ENCODE results near the gene RANBP9.

RANBP9 gene

GRCh38 chr6:13591205-13591921 lies 120.3 kb downstream of the RANBP9 start:
- Histone ChIP-seq H4K91ac (ENCODE audit: low read depth, low read length, poor library complexity) (no peak overlapping the region), H3K14ac (ENCODE audit: low read length) (no peak overlapping the region), H2BK15ac (ENCODE audit: low read length) (no peak overlapping the region), H3K18ac (ENCODE audit: low read length) (no peak overlapping the region), H3K9ac (ENCODE audit: low read depth, low read length, poor library complexity) (no peak overlapping the region), H3K23ac (ENCODE audit: low read depth, low read length, poor library complexity) (peak overlapping the region; percentile 21), H2AFZ (ENCODE audit: low read length) (no peak overlapping the region), H3K36me3 (replicated peaks in 1 of 2; ENCODE audit: control insufficient read depth in 2 of 2, insufficient read depth in 2 of 2, low read length in 2 of 2) (peaks cover 10 to 65% of the 10 kb centered on the region in 2 donors), H3K79me1 (ENCODE audit: low read depth, low read length) (no peaks in the 10 kb centered on the region), H2AK5ac (ENCODE audit: low read depth, low read length) (no peak overlapping the region), H3K27ac (replicated peaks; ENCODE audit: low read length) (no peak overlapping the region), H3K4ac (ENCODE audit: low read length) (no peak overlapping the region), H3K4me2 (ENCODE audit: insufficient read depth, low read length, poor library complexity, severe bottlenecking) (no peak overlapping the region), H3K27me3 (ENCODE audit: control insufficient read depth in 3 of 3, insufficient read depth in 3 of 3, low read depth in 1 of 3, low read length in 3 of 3) (no peaks in the 10 kb centered on the region), H2BK120ac (ENCODE audit: low read depth, low read length) (no peak overlapping the region), H3K4me3 (ENCODE audit: low read length in 2 of 2) (no peak overlapping the region), H2BK5ac (ENCODE audit: low read length) (peak overlapping the region; percentile 30), H3K9me3 (replicated peaks in 1 of 2; ENCODE audit: control insufficient read depth in 2 of 2, insufficient read depth in 1 of 2, low read depth in 1 of 2, low read length in 2 of 2) (no peaks in the 10 kb centered on the region), H2BK12ac (ENCODE audit: low read length) (no peak overlapping the region), H4K8ac (ENCODE audit: low read depth, low read length) (no peak overlapping the region), H3K4me1 (ENCODE audit: control insufficient read depth in 2 of 2, insufficient read depth in 1 of 2, low read depth in 1 of 2, low read length in 2 of 2) (peaks cover 0 to 2% of the 10 kb centered on the region in 2 donors)
- no peak for DNase-seq (ENCODE audit: low spot score)
- no CpG with 5 or more reads among the region's 21 CpGs for WGBS, 2 donors (ENCODE audit: extremely low coverage in 2 of 2, insufficient read length in 2 of 2, insufficient replicate concordance in 1 of 2)

GRCh38 chr6:13590574-13591153 lies 121.0 kb downstream of the RANBP9 start:
- H4K91ac ChIP-seq (ENCODE audit: low read depth, low read length, poor library complexity), result no peak overlapping the region
- no peak overlapping the region for H2BK15ac ChIP-seq (ENCODE audit: low read length)
- H3K27ac ChIP-seq (replicated peaks; ENCODE audit: low read length), result no peak overlapping the region
- H3K23ac ChIP-seq (ENCODE audit: low read depth, low read length, poor library complexity), result no peak overlapping the region
- 100% methylated on average over 1 of the region's 1 CpG; no CpG with 5 or more reads in 1 of the 2 donors for WGBS, 2 donors (ENCODE audit: extremely low coverage in 2 of 2, insufficient read length in 2 of 2, insufficient replicate concordance in 1 of 2)
- no peak overlapping the region for H2BK5ac ChIP-seq (ENCODE audit: low read length)
- H3K14ac ChIP-seq (ENCODE audit: low read length), result no peak overlapping the region
- H2AK5ac ChIP-seq (ENCODE audit: low read depth, low read length), result no peak overlapping the region
- DNase-seq (ENCODE audit: low spot score), result no peak
- H3K9ac ChIP-seq (ENCODE audit: low read depth, low read length, poor library complexity), result no peak overlapping the region
- H3K4me1 ChIP-seq (ENCODE audit: control insufficient read depth in 2 of 2, insufficient read depth in 1 of 2, low read depth in 1 of 2, low read length in 2 of 2), result peaks cover 0 to 2% of the 10 kb centered on the region in 2 donors
- no peak overlapping the region for H2BK120ac ChIP-seq (ENCODE audit: low read depth, low read length)
- peaks cover 10 to 58% of the 10 kb centered on the region in 2 donors for H3K36me3 ChIP-seq (replicated peaks in 1 of 2; ENCODE audit: control insufficient read depth in 2 of 2, insufficient read depth in 2 of 2, low read length in 2 of 2)
- H3K18ac ChIP-seq (ENCODE audit: low read length), result no peak overlapping the region
- no peak overlapping the region for H3K4me2 ChIP-seq (ENCODE audit: insufficient read depth, low read length, poor library complexity, severe bottlenecking)
- no peak overlapping the region for H3K4ac ChIP-seq (ENCODE audit: low read length)
- H3K9me3 ChIP-seq (replicated peaks in 1 of 2; ENCODE audit: control insufficient read depth in 2 of 2, insufficient read depth in 1 of 2, low read depth in 1 of 2, low read length in 2 of 2), result no peaks in the 10 kb centered on the region
- no peaks in the 10 kb centered on the region for H3K27me3 ChIP-seq (ENCODE audit: control insufficient read depth in 3 of 3, insufficient read depth in 3 of 3, low read depth in 1 of 3, low read length in 3 of 3)
- no peak overlapping the region for H2BK12ac ChIP-seq (ENCODE audit: low read length)
- no peak overlapping the region for H3K4me3 ChIP-seq (ENCODE audit: low read length in 2 of 2)
- no peak overlapping the region for H4K8ac ChIP-seq (ENCODE audit: low read depth, low read length)
- H2AFZ ChIP-seq (ENCODE audit: low read length), result no peak overlapping the region
- H3K79me1 ChIP-seq (ENCODE audit: low read depth, low read length), result no peaks in the 10 kb centered on the region

DNA sequence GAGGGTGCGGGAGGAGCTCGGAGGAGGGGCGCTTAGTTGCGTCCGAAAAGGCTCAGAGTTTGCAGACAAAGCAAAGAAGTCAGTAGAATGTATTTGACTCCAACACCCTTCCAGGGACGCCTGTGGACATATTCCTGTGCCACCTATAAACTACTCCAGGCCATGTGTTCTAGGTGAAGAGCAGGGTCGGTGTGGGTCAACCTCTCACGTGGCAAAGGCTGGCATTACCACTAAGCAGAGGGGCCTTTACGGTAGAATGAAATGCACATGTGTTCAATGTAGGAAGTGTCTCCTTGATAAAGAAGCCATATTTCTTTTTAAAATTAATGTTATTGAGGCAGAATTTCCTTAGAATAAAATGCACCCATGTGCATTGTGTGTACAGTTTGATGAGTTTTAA lies 121.8 kb downstream of the RANBP9 start:
- no peak overlapping the region for H4K91ac ChIP-seq (ENCODE audit: low read depth, low read length, poor library complexity)
- H2AK5ac ChIP-seq (ENCODE audit: low read depth, low read length), result no peak overlapping the region
- H4K8ac ChIP-seq (ENCODE audit: low read depth, low read length), result no peak overlapping the region
- no peak overlapping the region for H3K9ac ChIP-seq (ENCODE audit: low read depth, low read length, poor library complexity)
- no peak overlapping the region for H2BK120ac ChIP-seq (ENCODE audit: low read depth, low read length)
- H3K4me1 ChIP-seq (ENCODE audit: control insufficient read depth in 2 of 2, insufficient read depth in 1 of 2, low read depth in 1 of 2, low read length in 2 of 2), result peaks cover 0 to 2% of the 10 kb centered on the region in 2 donors
- no peak overlapping the region for H3K4me3 ChIP-seq (ENCODE audit: low read length in 2 of 2)
- no peak overlapping the region for H2BK12ac ChIP-seq (ENCODE audit: low read length)
- no peak overlapping the region for H2BK15ac ChIP-seq (ENCODE audit: low read length)
- H2BK5ac ChIP-seq (ENCODE audit: low read length), result no peak overlapping the region
- no peak overlapping the region for H3K4ac ChIP-seq (ENCODE audit: low read length)
- no peak overlapping the region for H3K27ac ChIP-seq (replicated peaks; ENCODE audit: low read length)
- H3K36me3 ChIP-seq (replicated peaks in 1 of 2; ENCODE audit: control insufficient read depth in 2 of 2, insufficient read depth in 2 of 2, low read length in 2 of 2), result peaks cover 9 to 51% of the 10 kb centered on the region in 2 donors
- no peak overlapping the region for H3K14ac ChIP-seq (ENCODE audit: low read length)
- no peak for DNase-seq (ENCODE audit: low spot score)
- H3K9me3 ChIP-seq (replicated peaks in 1 of 2; ENCODE audit: control insufficient read depth in 2 of 2, insufficient read depth in 1 of 2, low read depth in 1 of 2, low read length in 2 of 2), result no peaks in the 10 kb centered on the region
- no peak overlapping the region for H3K18ac ChIP-seq (ENCODE audit: low read length)
- no peaks in the 10 kb centered on the region for H3K79me1 ChIP-seq (ENCODE audit: low read depth, low read length)
- no peak overlapping the region for H3K4me2 ChIP-seq (ENCODE audit: insufficient read depth, low read length, poor library complexity, severe bottlenecking)
- H3K27me3 ChIP-seq (ENCODE audit: control insufficient read depth in 3 of 3, insufficient read depth in 3 of 3, low read depth in 1 of 3, low read length in 3 of 3), result no peaks in the 10 kb centered on the region
- H3K23ac ChIP-seq (ENCODE audit: low read depth, low read length, poor library complexity), result no peak overlapping the region
- no CpG with 5 or more reads among the region's 9 CpGs for WGBS, 2 donors (ENCODE audit: extremely low coverage in 2 of 2, insufficient read length in 2 of 2, insufficient replicate concordance in 1 of 2)
- H2AFZ ChIP-seq (ENCODE audit: low read length), result no peak overlapping the region

- no peak overlapping the region for H3K9ac ChIP-seq (ENCODE audit: low read depth, low read length, poor library complexity)
- H2AK5ac ChIP-seq (ENCODE audit: low read depth, low read length), result no peak overlapping the region
- no peak overlapping the region for H4K8ac ChIP-seq (ENCODE audit: low read depth, low read length)
- no peak overlapping the region for H3K18ac ChIP-seq (ENCODE audit: low read length)
- H3K4me3 ChIP-seq (ENCODE audit: low read length in 2 of 2), result no peak overlapping the region
- no peak overlapping the region for H4K91ac ChIP-seq (ENCODE audit: low read depth, low read length, poor library complexity)
- no peak overlapping the region for H3K4me2 ChIP-seq (ENCODE audit: insufficient read depth, low read length, poor library complexity, severe bottlenecking)
- H2BK5ac ChIP-seq (ENCODE audit: low read length), result no peak overlapping the region
- H3K14ac ChIP-seq (ENCODE audit: low read length), result no peak overlapping the region
- DNase-seq (ENCODE audit: low spot score), result no peak
- no peak overlapping the region for H3K27ac ChIP-seq (replicated peaks; ENCODE audit: low read length)
- no peak overlapping the region for H2BK15ac ChIP-seq (ENCODE audit: low read length)
- peaks cover 8 to 36% of the 10 kb centered on the region in 2 donors for H3K36me3 ChIP-seq (replicated peaks in 1 of 2; ENCODE audit: control insufficient read depth in 2 of 2, insufficient read depth in 2 of 2, low read length in 2 of 2)
- no peak overlapping the region for H2BK12ac ChIP-seq (ENCODE audit: low read length)
- H3K23ac ChIP-seq (ENCODE audit: low read depth, low read length, poor library complexity), result no peak overlapping the region
- no peak overlapping the region for H2BK120ac ChIP-seq (ENCODE audit: low read depth, low read length)
- no peak overlapping the region for H3K4ac ChIP-seq (ENCODE audit: low read length)
- H3K9me3 ChIP-seq (replicated peaks in 1 of 2; ENCODE audit: control insufficient read depth in 2 of 2, insufficient read depth in 1 of 2, low read depth in 1 of 2, low read length in 2 of 2), result no peaks in the 10 kb centered on the region
- peaks cover 0 to 2% of the 10 kb centered on the region in 2 donors for H3K4me1 ChIP-seq (ENCODE audit: control insufficient read depth in 2 of 2, insufficient read depth in 1 of 2, low read depth in 1 of 2, low read length in 2 of 2)
- no CpG with 5 or more reads among the region's 7 CpGs for WGBS, 2 donors (ENCODE audit: extremely low coverage in 2 of 2, insufficient read length in 2 of 2, insufficient replicate concordance in 1 of 2)
- no peak overlapping the region for H2AFZ ChIP-seq (ENCODE audit: low read length)
- H3K27me3 ChIP-seq (ENCODE audit: control insufficient read depth in 3 of 3, insufficient read depth in 3 of 3, low read depth in 1 of 3, low read length in 3 of 3), result no peaks in the 10 kb centered on the region
- H3K79me1 ChIP-seq (ENCODE audit: low read depth, low read length), result no peaks in the 10 kb centered on the region
Measured at GRCh38 chr6:13586603-13587542, 124.8 kb downstream of the RANBP9 start.

All from neuronal stem cell (in vitro differentiated cells).